MCF 10A (cell line): ENCODE data around the gene LRP8. TPM values are rescaled to one million over a fixed set of nuclear protein-coding genes. Genes with fewer than 3 reads are reported as not detected.

Experiments used
- BruUV-seq: library from RNA; stranded (reverse); fragments of 400-500 nt; replicated peaks from 2 replicates; lab custom pipeline; 2021; lab: Mats Ljungman, UMichigan
- CTCF ChIA-PET: fragments of 300-600 bp; sonication (Branson Sonifier 250); formaldehyde crosslinking; extraction: SDS; loops from one replicate; lab custom pipeline; 2021; ENCODE audit warnings: antibody characterized with exemption, inconsistent platforms; lab: Yijun Ruan, JAX
- POLR2A ChIA-PET: fragments of 300-600, 350-650 bp; sonication (Branson Sonifier 250); formaldehyde crosslinking; extraction: SDS; loops from one replicate; lab custom pipeline; 2020; ENCODE audit warnings: antibody characterized with exemption, inconsistent platforms; lab: Yijun Ruan, JAX
- DNase-seq: peaks from one replicate; pipeline ENCODE4 v3.0.0-alpha.2; 2018; ENCODE audit not compliant: unreplicated experiment
- H3K27ac Mint-ChIP-seq: one replicate; pipeline ENCODE4 v1.8.0; 2022; ENCODE audit warnings: mild to moderate bottlenecking, low read depth, mixed read lengths; ENCODE audit not compliant: unreplicated experiment
- H3K27me3 Mint-ChIP-seq: one replicate; pipeline ENCODE4 v1.8.0; 2022; ENCODE audit warnings: mixed read lengths; ENCODE audit not compliant: insufficient read depth, unreplicated experiment
- H3K36me3 Mint-ChIP-seq: one replicate; pipeline ENCODE4 v1.8.0; 2022; ENCODE audit warnings: mild to moderate bottlenecking, moderate library complexity, mixed read lengths; ENCODE audit not compliant: insufficient read depth, unreplicated experiment
- H3K4me1 Mint-ChIP-seq: one replicate; pipeline ENCODE4 v1.8.0; 2022; ENCODE audit warnings: mixed read lengths; ENCODE audit not compliant: insufficient read depth, unreplicated experiment
- H3K4me3 Mint-ChIP-seq: one replicate; pipeline ENCODE4 v1.8.0; 2022; ENCODE audit warnings: mild to moderate bottlenecking, moderate library complexity, mixed read lengths; ENCODE audit not compliant: unreplicated experiment
- H3K9me3 Mint-ChIP-seq: one replicate; pipeline ENCODE4 v1.8.0; 2022; ENCODE audit warnings: mixed read lengths; ENCODE audit not compliant: unreplicated experiment
- CTCF ChIP-seq: fragments of 200-600 bp; IDR thresholded peaks from one replicate; pipeline ENCODE4 v1.8.0; 2022; ENCODE audit warnings: antibody characterized with exemption, mild to moderate bottlenecking; ENCODE audit not compliant: unreplicated experiment
- intact Hi-C: fragments of 100-400 bp; cut with micrococcal nuclease; formaldehyde crosslinking; loops from 2 replicates; pipeline ENCODE4 v1.14.1; 2022
- total RNA-seq: library from RNA; stranded (reverse); gene quantifications from 2 replicates; pipeline ENCODE4 v1.2.3, GENCODE V29; 2022

LRP8 gene
- total RNA-seq, 1 experiment from 2014 or later: 21.8 TPM

- CTCF ChIA-PET: no interaction called here
- Mint-ChIP-seq H3K27ac (peak overlapping the region; percentile 2), H3K27me3 (no peaks in the 10 kb centered on the region), H3K9me3 (no peaks in the 10 kb centered on the region), H3K4me1 (peaks cover 6% of the 10 kb centered on the region), H3K36me3 (no peaks in the 10 kb centered on the region), H3K4me3 (no peak overlapping the region)
- no peak for TF ChIP-seq CTCF
- intact Hi-C loops: no loop called here
- no peak for DNase-seq
- no TSS peak for BruUV-seq
- POLR2A ChIA-PET: no interaction called here
Observed at GRCh38 chr1:53315456-53316423, 12.1 kb downstream of the LRP8 start.

GRCh38 chr1:53315046-53315445, 12.8 kb downstream of the LRP8 start:
- no TSS peak for BruUV-seq
- Mint-ChIP-seq H3K27me3 (no peaks in the 10 kb centered on the region), H3K4me1 (peaks cover 6% of the 10 kb centered on the region), H3K36me3 (no peaks in the 10 kb centered on the region), H3K9me3 (no peaks in the 10 kb centered on the region), H3K4me3 (no peak overlapping the region), H3K27ac (no peak overlapping the region)
- no peak for TF ChIP-seq CTCF
- ChIA-PET CTCF (no interaction called here), POLR2A (no interaction called here)
- DNase-seq: no peak
- intact Hi-C loops: no loop called here

- H3K27ac Mint-ChIP-seq: no peak overlapping the region
- TF ChIP-seq CTCF: no peak
- peaks cover 6% of the 10 kb centered on the region for H3K4me1 Mint-ChIP-seq
- no peak overlapping the region for H3K4me3 Mint-ChIP-seq
- DNase-seq: no peak
- H3K27me3 Mint-ChIP-seq: no peaks in the 10 kb centered on the region
- ChIA-PET CTCF (interaction anchor here (0.6 kb wide), 1 partner anchor 33 kb away, joined by 3 read pairs; no protein-coding TSS in a partner anchor), POLR2A (no interaction called here)
- no peaks in the 10 kb centered on the region for H3K36me3 Mint-ChIP-seq
- no peaks in the 10 kb centered on the region for H3K9me3 Mint-ChIP-seq
- intact Hi-C loops: no loop called here
- no TSS peak for BruUV-seq
Observed at GRCh38 chr1:53314606-53315005, 13.3 kb downstream of the LRP8 start.

GRCh38 chr1:53314096-53314495, 13.8 kb downstream of the LRP8 start:
- TF ChIP-seq CTCF: no peak
- intact Hi-C loops: no loop called here
- BruUV-seq: no TSS peak
- no peaks in the 10 kb centered on the region for H3K36me3 Mint-ChIP-seq
- no peak overlapping the region for H3K4me3 Mint-ChIP-seq
- DNase-seq: no peak
- no peak overlapping the region for H3K27ac Mint-ChIP-seq
- no peaks in the 10 kb centered on the region for H3K9me3 Mint-ChIP-seq
- CTCF ChIA-PET: interaction anchor here (0.6 kb wide), 1 partner anchor 33 kb away, joined by 3 read pairs; no protein-coding TSS in a partner anchor
- peaks cover 6% of the 10 kb centered on the region for H3K4me1 Mint-ChIP-seq
- POLR2A ChIA-PET: no interaction called here
- H3K27me3 Mint-ChIP-seq: no peaks in the 10 kb centered on the region
